Right lobe of liver (tissue), 4 donors: ENCODE results near the gene ST6GALNAC6.

ENCODE experiments used
- CTCF ChIP-seq, 4 donors: fragments of 200-600 bp in 3 of 4; fragments of 450-650 bp in 1 of 4; IDR thresholded peaks; one replicate each; pipeline versions ENCODE4 v1.5.1 to v1.8.0; 2016 to 2022; ENCODE audit warnings: antibody characterized with exemption in 4 of 4, mild to moderate bottlenecking in 2 of 4
- POLR2A ChIP-seq: fragments of 450-650 bp; IDR thresholded peaks from one replicate; pipeline ENCODE4 v1.6.1; 2017; ENCODE audit warnings: antibody characterized with exemption, mild to moderate bottlenecking
- donor health status: DM: no; HTN: no; CAD: no.
- donor health status: DM: no; HTN: no; CAD: no.
- donor health status: DM: no; HTN: yes; CAD: no.

- TF ChIP-seq CTCF (IDR thresholded peaks at IDR 0.05) (no peak), POLR2A (no peak)
Measured at GRCh38 chr9:127905004-127905728, 5.8 kb upstream of the ST6GALNAC6 start.
